Measurements from ENCODE around the gene PLXDC2.

DNA sequence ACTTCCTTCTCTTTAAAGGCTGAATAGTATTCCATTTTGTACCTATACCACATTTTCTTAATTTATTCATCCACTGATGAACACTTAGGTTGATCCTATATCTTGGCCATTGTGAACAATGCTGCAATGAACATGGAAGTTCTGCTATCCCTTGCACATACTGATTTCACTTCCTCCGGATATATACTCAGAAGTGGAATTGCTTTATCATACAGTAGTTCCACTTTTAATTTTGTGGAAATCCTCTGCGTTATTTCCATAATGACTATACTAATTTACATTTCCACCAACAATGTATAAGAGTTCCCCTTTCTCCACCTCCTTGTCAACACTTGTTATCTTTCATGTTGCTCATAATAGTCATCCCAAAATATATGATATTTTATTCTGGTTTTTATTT is 312.6 kb downstream of the PLXDC2 start:
- TF ChIP-seq CTCF (IDR thresholded peaks at IDR 0.05; ENCODE audit: low read depth, low read length, poor library complexity, severe bottlenecking) (no peak), EZH2phosphoT487 (IDR thresholded peaks at IDR 0.05; ENCODE audit: borderline replicate concordance, low read length) (no peak)
